Measurements from ENCODE around the gene TARBP2. TPM values are rescaled to one million over a fixed set of nuclear protein-coding genes. Genes with fewer than 3 reads are reported as not detected.

TARBP2 gene
- polyA plus RNA-seq, 2 of the 4 experiments (the other 2 are of a cell fraction), result 41.5 to 49.9 TPM

DNA sequence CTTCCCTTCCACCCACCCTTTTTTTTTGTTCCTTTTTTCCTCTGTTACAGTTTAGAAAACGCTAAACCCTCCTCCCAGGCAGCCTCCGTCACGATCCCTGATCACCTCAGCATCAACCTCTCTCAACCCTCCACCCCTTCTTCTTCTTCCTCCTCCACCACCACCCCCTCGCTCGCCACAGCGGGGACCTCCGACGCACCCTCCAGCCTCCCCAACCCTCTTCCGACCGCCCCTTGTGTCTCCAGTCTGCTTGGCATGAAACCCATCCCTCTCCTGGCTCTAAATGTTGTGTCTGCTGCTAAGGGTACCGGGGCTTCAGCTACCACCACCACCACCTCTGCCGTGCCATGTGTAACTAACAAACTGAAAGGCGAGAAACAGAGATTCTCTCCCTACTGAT lies 26.3 kb upstream of the TARBP2 start:
- ATAC-seq (no peak), FAIRE-seq (no peak), DNase-seq (ENCODE audit: low read depth in 1 of 2, low spot score in 1 of 2) (no peak)
- 93% methylated on average over 13 of the region's 13 CpGs for WGBS (ENCODE audit: missing lambda C conversion rate)
- H3K4me2 ChIP-seq, result no peak overlapping the region
- CTCF ChIA-PET, result interaction anchor here (0.7 to 5.0 kb wide), 11 partner anchors 9 to 148 kb away, joined by 3 to 46 read pairs (median 8); no protein-coding TSS in a partner anchor
- no peak overlapping the region for H3K4me3 ChIP-seq
- POLR2A ChIA-PET, result interaction anchor here (0.6 to 1.2 kb wide), 4 partner anchors 8 to 18 kb away, joined by 3 to 6 read pairs (median 4); no protein-coding TSS in a partner anchor
- H3K4me1 ChIP-seq, result peaks cover 47% of the 10 kb centered on the region
- H3K27ac ChIP-seq, result no peak overlapping the region
- H3K9me3 ChIP-seq, result no peaks in the 10 kb centered on the region
- TF ChIP-seq HOXB5 (CRISPR knock-in tag; IDR thresholded peaks at IDR 0.05), result no peak
- TF ChIP-seq FOSB (CRISPR knock-in tag; IDR thresholded peaks at IDR 0.05), result no peak
- no peak for TF ChIP-seq NFE2L2 (conservative IDR thresholded peaks at IDR 0.05; ENCODE audit: low read length)
- TF ChIP-seq CHD4 (IDR thresholded peaks at IDR 0.05; ENCODE audit: borderline replicate concordance), result no peak
- TF ChIP-seq, protein P1, sequence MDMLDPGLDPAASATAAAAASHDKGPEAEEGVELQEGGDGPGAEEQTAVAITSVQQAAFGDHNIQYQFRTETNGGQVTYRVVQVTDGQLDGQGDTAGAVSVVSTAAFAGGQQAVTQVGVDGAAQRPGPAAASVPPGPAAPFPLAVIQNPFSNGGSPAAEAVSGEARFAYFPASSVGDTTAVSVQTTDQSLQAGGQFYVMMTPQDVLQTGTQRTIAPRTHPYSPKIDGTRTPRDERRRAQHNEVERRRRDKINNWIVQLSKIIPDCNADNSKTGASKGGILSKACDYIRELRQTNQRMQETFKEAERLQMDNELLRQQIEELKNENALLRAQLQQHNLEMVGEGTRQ (IDR thresholded peaks at IDR 0.05), result no peak
- TF ChIP-seq CBX8 (IDR thresholded peaks at IDR 0.05), result no peak
- TF ChIP-seq POLR2A (IDR thresholded peaks at IDR 0.05; ENCODE audit: low read length), result no peak
- TF ChIP-seq EHMT2 (IDR thresholded peaks at IDR 0.05; ENCODE audit: low read depth), result no peak
- no peak for TF ChIP-seq POLR2AphosphoS2 (conservative IDR thresholded peaks at IDR 0.05; ENCODE audit: low read length)
- TF ChIP-seq, protein P2, sequence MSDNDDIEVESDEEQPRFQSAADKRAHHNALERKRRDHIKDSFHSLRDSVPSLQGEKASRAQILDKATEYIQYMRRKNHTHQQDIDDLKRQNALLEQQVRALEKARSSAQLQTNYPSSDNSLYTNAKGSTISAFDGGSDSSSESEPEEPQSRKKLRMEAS (IDR thresholded peaks at IDR 0.05), result no peak
- TF ChIP-seq ZFP36 (IDR thresholded peaks at IDR 0.05; ENCODE audit: borderline replicate concordance, partially characterized antibody), result no peak
- TF ChIP-seq HOXB13 (CRISPR knock-in tag; IDR thresholded peaks at IDR 0.05; ENCODE audit: low read depth), result no peak
- no peak for TF ChIP-seq RAD21 (conservative IDR thresholded peaks at IDR 0.05 in 1 of 2, IDR thresholded peaks at IDR 0.05 in 1 of 2)
- TF ChIP-seq CBX2 (IDR thresholded peaks at IDR 0.05; ENCODE audit: borderline replicate concordance, low read depth), result no peak

DNA sequence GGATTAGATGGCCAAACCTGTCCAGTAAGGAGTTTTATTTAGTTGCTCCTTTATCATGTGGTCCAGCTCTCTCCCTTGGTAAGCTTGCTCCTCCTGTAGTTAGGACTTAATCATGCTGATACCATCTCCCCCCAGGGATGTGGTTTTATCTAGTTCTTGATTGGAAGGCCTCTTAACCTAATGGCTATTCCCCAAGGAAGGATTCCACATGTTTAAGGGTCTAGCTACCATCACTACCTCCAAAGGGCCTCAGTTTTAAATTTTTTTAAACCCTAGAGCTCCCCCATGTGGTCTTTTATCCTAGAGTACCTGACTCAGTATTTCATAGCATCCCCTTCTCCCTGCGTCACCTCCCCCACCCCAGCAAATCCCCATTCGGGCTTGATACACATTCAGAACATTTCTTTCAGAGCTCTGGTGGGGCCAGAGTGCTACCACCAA lies 24.3 kb upstream of the TARBP2 start:
- Histone ChIP-seq H3K4me2 (no peak overlapping the region), H3K4me3 (no peak overlapping the region), H3K9me3 (no peaks in the 10 kb centered on the region), H3K4me1 (peaks cover 66% of the 10 kb centered on the region), H3K27ac (no peak overlapping the region)
- TF ChIP-seq, protein P3, sequence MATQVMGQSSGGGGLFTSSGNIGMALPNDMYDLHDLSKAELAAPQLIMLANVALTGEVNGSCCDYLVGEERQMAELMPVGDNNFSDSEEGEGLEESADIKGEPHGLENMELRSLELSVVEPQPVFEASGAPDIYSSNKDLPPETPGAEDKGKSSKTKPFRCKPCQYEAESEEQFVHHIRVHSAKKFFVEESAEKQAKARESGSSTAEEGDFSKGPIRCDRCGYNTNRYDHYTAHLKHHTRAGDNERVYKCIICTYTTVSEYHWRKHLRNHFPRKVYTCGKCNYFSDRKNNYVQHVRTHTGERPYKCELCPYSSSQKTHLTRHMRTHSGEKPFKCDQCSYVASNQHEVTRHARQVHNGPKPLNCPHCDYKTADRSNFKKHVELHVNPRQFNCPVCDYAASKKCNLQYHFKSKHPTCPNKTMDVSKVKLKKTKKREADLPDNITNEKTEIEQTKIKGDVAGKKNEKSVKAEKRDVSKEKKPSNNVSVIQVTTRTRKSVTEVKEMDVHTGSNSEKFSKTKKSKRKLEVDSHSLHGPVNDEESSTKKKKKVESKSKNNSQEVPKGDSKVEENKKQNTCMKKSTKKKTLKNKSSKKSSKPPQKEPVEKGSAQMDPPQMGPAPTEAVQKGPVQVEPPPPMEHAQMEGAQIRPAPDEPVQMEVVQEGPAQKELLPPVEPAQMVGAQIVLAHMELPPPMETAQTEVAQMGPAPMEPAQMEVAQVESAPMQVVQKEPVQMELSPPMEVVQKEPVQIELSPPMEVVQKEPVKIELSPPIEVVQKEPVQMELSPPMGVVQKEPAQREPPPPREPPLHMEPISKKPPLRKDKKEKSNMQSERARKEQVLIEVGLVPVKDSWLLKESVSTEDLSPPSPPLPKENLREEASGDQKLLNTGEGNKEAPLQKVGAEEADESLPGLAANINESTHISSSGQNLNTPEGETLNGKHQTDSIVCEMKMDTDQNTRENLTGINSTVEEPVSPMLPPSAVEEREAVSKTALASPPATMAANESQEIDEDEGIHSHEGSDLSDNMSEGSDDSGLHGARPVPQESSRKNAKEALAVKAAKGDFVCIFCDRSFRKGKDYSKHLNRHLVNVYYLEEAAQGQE (IDR thresholded peaks at IDR 0.05), result no peak
- no peak for TF ChIP-seq FOSL2 (IDR thresholded peaks at IDR 0.05)
- TF ChIP-seq FOSL2 (CRISPR knock-in tag; IDR thresholded peaks at IDR 0.05), result 0 out of 2 replicates have a peak, but pooled peaks have one; percentile 2
- no peak for TF ChIP-seq TP53 (CRISPR knock-in tag; IDR thresholded peaks at IDR 0.05)
- TF ChIP-seq RAD21 (conservative IDR thresholded peaks at IDR 0.05 in 1 of 2, IDR thresholded peaks at IDR 0.05 in 1 of 2), result peak; percentile 24 to 44; a peak in 4 of 5 replicates
- TF ChIP-seq, protein P4, sequence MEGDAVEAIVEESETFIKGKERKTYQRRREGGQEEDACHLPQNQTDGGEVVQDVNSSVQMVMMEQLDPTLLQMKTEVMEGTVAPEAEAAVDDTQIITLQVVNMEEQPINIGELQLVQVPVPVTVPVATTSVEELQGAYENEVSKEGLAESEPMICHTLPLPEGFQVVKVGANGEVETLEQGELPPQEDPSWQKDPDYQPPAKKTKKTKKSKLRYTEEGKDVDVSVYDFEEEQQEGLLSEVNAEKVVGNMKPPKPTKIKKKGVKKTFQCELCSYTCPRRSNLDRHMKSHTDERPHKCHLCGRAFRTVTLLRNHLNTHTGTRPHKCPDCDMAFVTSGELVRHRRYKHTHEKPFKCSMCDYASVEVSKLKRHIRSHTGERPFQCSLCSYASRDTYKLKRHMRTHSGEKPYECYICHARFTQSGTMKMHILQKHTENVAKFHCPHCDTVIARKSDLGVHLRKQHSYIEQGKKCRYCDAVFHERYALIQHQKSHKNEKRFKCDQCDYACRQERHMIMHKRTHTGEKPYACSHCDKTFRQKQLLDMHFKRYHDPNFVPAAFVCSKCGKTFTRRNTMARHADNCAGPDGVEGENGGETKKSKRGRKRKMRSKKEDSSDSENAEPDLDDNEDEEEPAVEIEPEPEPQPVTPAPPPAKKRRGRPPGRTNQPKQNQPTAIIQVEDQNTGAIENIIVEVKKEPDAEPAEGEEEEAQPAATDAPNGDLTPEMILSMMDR (IDR thresholded peaks at IDR 0.05), result peak; percentile 57
- WGBS (ENCODE audit: missing lambda C conversion rate), result 46% methylated on average over 2 of the region's 2 CpGs
- CTCF ChIA-PET, result interaction anchor here (0.6 to 5.0 kb wide), 23 partner anchors 8 to 157 kb away, joined by 3 to 46 read pairs (median 5); partner anchors contain the start of genes AAAS and MAP3K12
- ATAC-seq (peak; percentile 47 to 64), DNase-seq (ENCODE audit: low read depth in 1 of 2, low spot score in 1 of 2) (no peak), FAIRE-seq (no peak)
- POLR2A ChIA-PET, result interaction anchor here (0.6 to 2.4 kb wide), 8 partner anchors 12 to 157 kb away, joined by 3 to 10 read pairs (median 4); partner anchors contain the start of genes PRR13 and TARBP2

Data from A549 (cell line).